A673 (cell line): ENCODE measurements around the gene AIFM3.

Source experiments
- EZH2 ChIP-seq: fragments of 200-600 bp; sonication (generic); IDR thresholded peaks from 2 replicates; pipeline ENCODE4 v1.6.1; 2017; ENCODE audit warnings: borderline replicate concordance, low read depth, mild to moderate bottlenecking, mixed read lengths, antibody characterized with exemption, low read length; ENCODE audit not compliant: poor library complexity, severe bottlenecking
- TF ChIP-seq, protein P1 (sequence below): fragments of 300-800, 200-600 bp; sonication (generic); conservative IDR thresholded peaks from 2 replicates; pipeline ENCODE4 v1.5.1; 2017; ENCODE audit warnings: low read depth, mild to moderate bottlenecking, antibody characterized with exemption, low read length, moderate library complexity, mixed read lengths

DNA sequence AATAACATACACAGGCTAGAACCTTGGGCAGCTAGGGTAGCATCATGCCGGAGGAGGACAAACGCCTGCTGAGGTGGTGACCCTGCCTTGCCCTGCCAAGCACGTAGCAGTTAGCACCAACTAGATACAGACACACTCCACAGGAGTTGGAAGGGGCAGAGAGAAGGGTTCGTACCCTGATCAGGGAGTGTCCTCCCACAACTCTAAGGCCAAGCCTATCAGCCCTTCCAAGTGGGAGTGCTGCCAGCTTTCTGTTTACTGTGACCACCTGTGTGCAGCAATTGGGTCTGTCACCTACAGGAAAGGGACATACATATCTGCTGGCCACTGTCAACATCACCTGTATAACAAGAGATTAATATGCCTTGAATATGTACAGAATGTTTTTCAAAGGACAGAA lies 36.7 kb downstream of the AIFM3 start:
- TF ChIP-seq, protein P1, sequence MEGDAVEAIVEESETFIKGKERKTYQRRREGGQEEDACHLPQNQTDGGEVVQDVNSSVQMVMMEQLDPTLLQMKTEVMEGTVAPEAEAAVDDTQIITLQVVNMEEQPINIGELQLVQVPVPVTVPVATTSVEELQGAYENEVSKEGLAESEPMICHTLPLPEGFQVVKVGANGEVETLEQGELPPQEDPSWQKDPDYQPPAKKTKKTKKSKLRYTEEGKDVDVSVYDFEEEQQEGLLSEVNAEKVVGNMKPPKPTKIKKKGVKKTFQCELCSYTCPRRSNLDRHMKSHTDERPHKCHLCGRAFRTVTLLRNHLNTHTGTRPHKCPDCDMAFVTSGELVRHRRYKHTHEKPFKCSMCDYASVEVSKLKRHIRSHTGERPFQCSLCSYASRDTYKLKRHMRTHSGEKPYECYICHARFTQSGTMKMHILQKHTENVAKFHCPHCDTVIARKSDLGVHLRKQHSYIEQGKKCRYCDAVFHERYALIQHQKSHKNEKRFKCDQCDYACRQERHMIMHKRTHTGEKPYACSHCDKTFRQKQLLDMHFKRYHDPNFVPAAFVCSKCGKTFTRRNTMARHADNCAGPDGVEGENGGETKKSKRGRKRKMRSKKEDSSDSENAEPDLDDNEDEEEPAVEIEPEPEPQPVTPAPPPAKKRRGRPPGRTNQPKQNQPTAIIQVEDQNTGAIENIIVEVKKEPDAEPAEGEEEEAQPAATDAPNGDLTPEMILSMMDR = no peak
- TF ChIP-seq EZH2 = no peak
